NCI-H524 (cell line): ENCODE measurements around the gene PLCXD3.

Experiments used
- DNase-seq, 2 experiments: peaks; one replicate each; lab custom pipeline; 2025; lab: John Stamatoyannopoulos, UW

The PLCXD3 gene

GRCh38 chr5:41281215-41281810 lies 229.1 kb downstream of the PLCXD3 start:
- no peak for DNase-seq

GRCh38 chr5:41279040-41279439 lies 231.4 kb downstream of the PLCXD3 start:
- no peak for DNase-seq

GRCh38 chr5:41277476-41278245 lies 232.7 kb downstream of the PLCXD3 start:
- DNase-seq: no peak

- DNase-seq: no peak
These were observed 234.4 kb downstream of the PLCXD3 start for GRCh38 chr5:41275813-41276512.

GRCh38 chr5:41270423-41271251 lies 239.8 kb downstream of the PLCXD3 start:
- peak in 1 of 2 experiments; percentile 32 for DNase-seq

GRCh38 chr5:41268894-41269293 lies 241.5 kb downstream of the PLCXD3 start:
- DNase-seq: no peak

GRCh38 chr5:41266377-41266776 lies 244.0 kb downstream of the PLCXD3 start:
- no peak for DNase-seq

GRCh38 chr5:41264019-41264418 lies 246.4 kb downstream of the PLCXD3 start:
- DNase-seq: no peak

GRCh38 chr5:41263335-41263734 lies 247.1 kb downstream of the PLCXD3 start:
- no peak for DNase-seq
